ENCODE results near the gene KLHL6. TPM values are rescaled to one million over a fixed set of nuclear protein-coding genes. Genes with fewer than 3 reads are reported as not detected.
A peak's percentile ranks its signal among the peaks of the same experiment; 100 is the strongest.

KLHL6 gene
- total RNA-seq, 2 experiments from 2014 or later: 40.4 to 41.2 TPM

DNA sequence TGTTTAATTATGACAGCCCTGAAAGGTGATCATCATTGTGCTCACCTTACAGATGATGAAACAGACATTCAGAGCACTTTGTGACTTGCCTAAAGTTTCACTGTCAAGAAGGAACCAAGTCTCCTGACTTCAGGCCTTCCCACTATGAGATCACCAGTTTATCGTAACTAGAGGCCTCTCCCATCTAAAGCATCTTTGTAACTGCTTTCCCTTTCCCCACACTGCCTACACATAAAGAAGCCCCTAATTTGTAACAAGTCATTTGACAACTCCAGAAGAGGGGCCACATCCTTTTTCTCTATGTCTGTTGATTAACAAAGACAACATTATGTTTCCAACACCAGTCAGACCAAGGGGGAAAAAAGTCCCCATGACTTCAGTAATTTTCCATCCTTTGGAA is 1.1 kb downstream of the KLHL6 start:
- Mint-ChIP-seq H3K4me1 (peaks cover 54% of the 10 kb centered on the region), H3K27ac (peak overlapping the region; percentile 97), H3K36me3 (ENCODE audit: low read depth) (peaks cover 31% of the 10 kb centered on the region), H3K9me3 (no peaks in the 10 kb centered on the region), H3K4me3 (peak overlapping the region; percentile 92), H3K27me3 (no peaks in the 10 kb centered on the region)
- POLR2A ChIA-PET: no interaction called here
- DNase-seq: peak; percentile 30
- CTCF ChIA-PET: no interaction called here

DNA sequence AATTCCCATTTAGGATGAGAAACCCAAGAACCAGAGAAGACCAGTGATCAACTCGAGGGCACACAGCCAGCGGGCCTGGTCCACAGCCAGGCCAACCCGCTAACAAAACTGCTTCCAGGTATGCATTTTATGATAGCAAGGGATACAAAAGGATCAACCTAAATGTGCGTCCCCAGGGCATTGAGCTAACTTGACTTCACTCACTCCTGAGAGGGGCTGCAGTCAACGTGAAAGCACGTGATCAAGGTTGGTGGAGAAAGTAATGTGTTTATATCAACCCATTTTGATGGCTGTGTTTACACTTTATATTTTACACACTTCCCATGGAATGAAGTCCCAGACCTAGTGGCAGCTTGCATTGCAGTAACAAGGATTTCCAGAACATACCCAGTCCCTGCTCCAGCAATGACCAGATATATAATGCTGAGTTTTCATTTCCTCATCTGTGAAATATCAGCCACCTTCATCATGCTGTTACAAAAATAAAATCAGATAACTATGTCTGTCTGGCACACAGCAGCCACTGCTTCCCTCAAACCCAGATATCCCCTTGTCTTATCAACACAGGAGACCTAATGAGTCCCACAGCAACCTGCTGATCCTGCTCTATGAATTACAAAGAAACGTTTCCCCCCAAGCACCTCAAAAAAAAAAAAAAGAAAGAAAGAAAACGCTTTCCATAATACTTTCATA is 2.0 kb downstream of the KLHL6 start:
- ChIA-PET POLR2A (no interaction called here), CTCF (interaction anchor here (0.9 to 1.5 kb wide), 3 partner anchors 12 to 54 kb away, joined by 3 to 12 read pairs (median 3); no protein-coding TSS in a partner anchor)
- Mint-ChIP-seq H3K27ac (peak overlapping the region; percentile 97), H3K4me3 (peak overlapping the region; percentile 92), H3K4me1 (peaks cover 57% of the 10 kb centered on the region), H3K27me3 (no peaks in the 10 kb centered on the region), H3K9me3 (no peaks in the 10 kb centered on the region), H3K36me3 (ENCODE audit: low read depth) (peaks cover 35% of the 10 kb centered on the region)
- DNase-seq: no peak

DNA sequence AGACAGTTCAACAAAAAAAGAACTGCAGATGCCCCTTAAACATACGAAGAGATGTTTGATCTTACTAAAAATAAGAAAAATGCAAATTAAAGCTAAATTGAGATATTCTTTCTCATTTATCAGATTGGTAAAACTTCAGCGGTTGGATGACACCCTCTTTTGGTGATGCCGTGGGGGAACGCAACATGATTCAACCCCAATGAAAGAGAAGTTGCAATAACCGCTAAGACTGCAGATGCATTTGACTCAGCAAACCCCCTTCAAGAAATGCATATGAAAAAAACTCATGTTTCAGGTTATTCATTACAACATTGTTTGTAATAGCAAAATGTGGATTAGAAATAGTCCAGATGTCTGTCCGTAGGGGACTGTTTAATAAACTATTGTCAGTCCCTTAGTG is 3.6 kb downstream of the KLHL6 start:
- Mint-ChIP-seq H3K27ac (no peak overlapping the region), H3K4me1 (peaks cover 68% of the 10 kb centered on the region), H3K36me3 (ENCODE audit: low read depth) (peaks cover 37% of the 10 kb centered on the region), H3K4me3 (peak overlapping the region; percentile 92), H3K9me3 (no peaks in the 10 kb centered on the region), H3K27me3 (no peaks in the 10 kb centered on the region)
- ChIA-PET POLR2A (interaction anchor here (0.6 to 0.7 kb wide), 2 partner anchors 33 to 293 kb away, joined by 3 to 4 read pairs; no protein-coding TSS in a partner anchor), CTCF (interaction anchor here (1.0 to 1.5 kb wide), 2 partner anchors 11 to 29 kb away, joined by 5 to 12 read pairs; no protein-coding TSS in a partner anchor)
- no peak for DNase-seq

DNA sequence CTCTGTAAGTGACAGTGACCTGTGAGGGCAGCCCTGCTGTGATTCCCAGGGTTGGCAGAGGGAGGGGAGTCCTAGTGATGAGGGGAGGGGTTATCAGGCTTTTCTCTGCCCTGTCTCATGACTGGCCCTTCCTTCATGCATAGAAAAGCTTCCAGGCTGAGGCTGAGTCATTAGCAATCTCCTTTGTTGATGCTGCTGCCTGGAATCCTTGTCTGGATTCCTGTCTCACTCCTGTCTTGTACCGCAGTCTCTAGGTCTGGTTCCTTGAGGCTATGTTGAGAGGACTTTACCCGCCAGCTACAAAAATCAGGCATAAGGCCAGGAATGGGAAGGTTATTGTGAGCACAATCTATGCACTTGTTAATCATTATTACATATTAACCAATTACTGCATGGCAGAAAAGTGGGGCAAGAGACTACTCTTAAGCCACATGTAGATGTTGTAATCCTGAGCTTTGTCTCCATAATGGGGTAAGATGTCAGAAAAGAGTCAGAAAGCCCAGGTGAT is 7.2 kb downstream of the KLHL6 start:
- ChIA-PET POLR2A (no interaction called here), CTCF (interaction anchor here (1.5 kb wide), 1 partner anchor 32 kb away, joined by 3 read pairs; no protein-coding TSS in a partner anchor)
- Mint-ChIP-seq H3K9me3 (no peaks in the 10 kb centered on the region), H3K4me1 (peaks cover 71% of the 10 kb centered on the region), H3K27me3 (no peaks in the 10 kb centered on the region), H3K36me3 (ENCODE audit: low read depth) (peaks cover 34% of the 10 kb centered on the region), H3K4me3 (no peak overlapping the region), H3K27ac (no peak overlapping the region)
- DNase-seq: no peak

DNA sequence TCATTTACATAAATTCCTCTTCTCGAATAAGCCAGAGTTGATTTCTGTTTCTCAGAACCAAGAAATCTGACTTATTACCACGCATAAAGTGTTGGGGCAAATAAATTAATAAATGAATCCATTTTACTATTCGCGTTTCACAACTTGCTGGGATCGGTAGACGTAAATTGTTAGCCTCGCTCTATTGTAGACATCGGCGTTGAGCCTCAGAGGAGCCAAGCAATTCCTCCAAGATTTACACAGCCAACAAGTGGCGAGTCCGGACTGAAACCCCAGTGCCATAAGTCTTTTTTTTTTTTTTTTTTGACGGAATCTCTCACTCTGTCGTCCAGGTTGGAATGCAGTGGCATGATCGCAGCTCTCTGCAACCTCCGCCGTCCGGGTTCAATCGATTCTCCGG is 8.9 kb downstream of the KLHL6 start:
- CTCF ChIA-PET: no interaction called here
- POLR2A ChIA-PET: no interaction called here
- Mint-ChIP-seq H3K4me1 (peaks cover 76% of the 10 kb centered on the region), H3K36me3 (ENCODE audit: low read depth) (peaks cover 36% of the 10 kb centered on the region), H3K27ac (no peak overlapping the region), H3K9me3 (no peaks in the 10 kb centered on the region), H3K27me3 (no peaks in the 10 kb centered on the region), H3K4me3 (no peak overlapping the region)
- no peak for DNase-seq

DNA sequence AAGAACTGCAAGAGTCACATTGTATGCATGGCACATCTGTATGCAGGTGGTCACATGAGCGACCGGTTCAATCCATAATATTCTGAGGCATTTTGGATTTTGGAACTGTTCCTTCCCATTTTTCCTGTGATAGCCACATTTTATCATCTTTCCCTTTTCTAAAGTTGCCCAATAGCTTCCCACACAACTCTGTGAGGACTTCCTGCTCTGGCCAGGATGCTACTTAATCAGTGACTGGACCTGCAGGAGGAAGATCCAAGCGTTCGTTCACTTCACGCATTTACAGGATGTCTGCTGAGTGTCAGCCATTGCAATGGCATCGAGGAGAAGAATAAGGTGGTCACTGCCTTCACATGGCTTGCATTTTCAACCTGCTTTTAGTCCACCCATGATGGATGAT is 9.8 kb downstream of the KLHL6 start:
- POLR2A ChIA-PET: no interaction called here
- H3K27me3 Mint-ChIP-seq: no peaks in the 10 kb centered on the region
- DNase-seq: no peak
- H3K9me3 Mint-ChIP-seq: no peaks in the 10 kb centered on the region
- peaks cover 77% of the 10 kb centered on the region for H3K4me1 Mint-ChIP-seq
- no peak overlapping the region for H3K4me3 Mint-ChIP-seq
- H3K36me3 Mint-ChIP-seq (ENCODE audit: low read depth): peaks cover 33% of the 10 kb centered on the region
- CTCF ChIA-PET: interaction anchor here (1.6 kb wide), 1 partner anchor 29 kb away, joined by 3 read pairs; no protein-coding TSS in a partner anchor
- H3K27ac Mint-ChIP-seq: no peak overlapping the region

DNA sequence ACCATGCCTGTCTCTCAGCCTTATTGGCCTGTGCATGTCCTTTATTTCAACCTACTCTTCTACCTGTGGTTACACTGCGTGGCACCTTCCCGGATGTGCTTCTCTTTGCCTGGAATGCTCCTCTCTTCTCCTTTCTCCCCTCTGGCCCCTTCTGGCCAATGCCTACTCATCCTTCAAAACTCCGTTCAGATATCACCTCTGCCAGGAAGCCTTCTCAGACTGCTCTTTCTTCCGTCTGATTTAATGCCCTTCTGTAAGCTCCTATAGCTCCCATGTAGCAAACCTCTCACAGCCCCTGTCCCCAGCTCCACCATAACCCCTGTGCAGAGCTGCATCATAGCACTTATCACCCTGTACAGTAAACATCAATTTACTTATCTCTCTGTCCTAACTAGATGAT is 13.2 kb downstream of the KLHL6 start:
- no peaks in the 10 kb centered on the region for H3K27me3 Mint-ChIP-seq
- peaks cover 79% of the 10 kb centered on the region for H3K4me1 Mint-ChIP-seq
- peaks cover 36% of the 10 kb centered on the region for H3K36me3 Mint-ChIP-seq (ENCODE audit: low read depth)
- H3K9me3 Mint-ChIP-seq: no peaks in the 10 kb centered on the region
- CTCF ChIA-PET: interaction anchor here (0.6 to 2.1 kb wide), 5 partner anchors 10 to 39 kb away, joined by 3 to 12 read pairs (median 4); no protein-coding TSS in a partner anchor
- peak overlapping the region; percentile 78 for H3K27ac Mint-ChIP-seq
- DNase-seq: no peak
- POLR2A ChIA-PET: no interaction called here
- peak overlapping the region; percentile 9 for H3K4me3 Mint-ChIP-seq

DNA sequence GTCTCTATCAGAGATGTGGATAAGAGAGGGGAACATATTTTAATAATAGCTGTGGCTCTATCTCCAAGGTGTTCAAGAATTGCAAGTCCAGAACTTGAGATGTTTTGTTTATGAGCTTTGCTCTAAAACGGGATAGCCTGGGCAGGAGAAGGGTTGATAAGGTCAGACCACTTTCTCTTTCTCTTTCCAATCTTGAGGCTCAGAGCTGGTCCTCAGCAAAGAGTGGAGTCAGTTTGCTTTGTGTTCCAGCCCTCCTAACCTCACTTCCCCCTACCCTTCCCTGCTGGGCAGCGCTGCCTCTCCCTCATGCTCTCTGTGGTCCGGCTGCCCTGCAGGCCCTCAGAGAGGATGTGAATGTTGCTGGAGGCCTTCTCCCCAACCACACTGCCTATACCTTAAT is 13.8 kb downstream of the KLHL6 start:
- DNase-seq: no peak
- Mint-ChIP-seq H3K4me1 (peaks cover 84% of the 10 kb centered on the region), H3K4me3 (peak overlapping the region; percentile 37), H3K27me3 (no peaks in the 10 kb centered on the region), H3K9me3 (no peaks in the 10 kb centered on the region), H3K36me3 (ENCODE audit: low read depth) (peaks cover 36% of the 10 kb centered on the region), H3K27ac (peak overlapping the region; percentile 78)
- CTCF ChIA-PET: interaction anchor here (1.1 to 2.1 kb wide), 4 partner anchors 11 to 35 kb away, joined by 3 to 12 read pairs (median 4); no protein-coding TSS in a partner anchor
- POLR2A ChIA-PET: interaction anchor here (0.6 kb wide), 1 partner anchor 32 kb away, joined by 4 read pairs; no protein-coding TSS in a partner anchor

DNA sequence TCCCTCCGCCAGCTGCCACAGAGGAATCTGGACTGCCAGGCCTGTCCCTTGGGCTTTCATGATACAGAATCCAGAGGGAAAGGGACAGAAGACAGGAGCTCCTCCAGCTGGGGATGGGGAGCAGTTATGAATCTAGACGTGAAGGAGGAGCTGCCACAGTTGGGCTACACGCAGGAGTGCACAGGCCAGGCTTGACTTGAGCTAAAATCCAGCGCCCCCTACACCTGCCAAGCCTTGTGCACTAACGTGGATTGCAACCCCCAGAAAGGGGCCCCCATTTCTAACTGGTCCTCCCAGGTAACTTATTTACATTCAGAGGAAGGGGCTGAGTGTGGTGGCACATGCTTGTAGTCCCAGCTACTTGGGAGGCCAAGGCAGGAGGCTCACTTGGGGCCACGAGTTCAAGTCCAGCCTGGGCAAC is 14.3 kb downstream of the KLHL6 start:
- no peaks in the 10 kb centered on the region for H3K27me3 Mint-ChIP-seq
- no peak for DNase-seq
- no peaks in the 10 kb centered on the region for H3K9me3 Mint-ChIP-seq
- H3K4me1 Mint-ChIP-seq: peaks cover 86% of the 10 kb centered on the region
- ChIA-PET CTCF (interaction anchor here (1.1 to 2.1 kb wide), 5 partner anchors 11 to 36 kb away, joined by 3 to 12 read pairs (median 5); no protein-coding TSS in a partner anchor), POLR2A (interaction anchor here (0.6 kb wide), 1 partner anchor 31 kb away, joined by 4 read pairs; no protein-coding TSS in a partner anchor)
- H3K4me3 Mint-ChIP-seq: peak overlapping the region; percentile 17
- peak overlapping the region; percentile 78 for H3K27ac Mint-ChIP-seq
- peaks cover 33% of the 10 kb centered on the region for H3K36me3 Mint-ChIP-seq (ENCODE audit: low read depth)

DNA sequence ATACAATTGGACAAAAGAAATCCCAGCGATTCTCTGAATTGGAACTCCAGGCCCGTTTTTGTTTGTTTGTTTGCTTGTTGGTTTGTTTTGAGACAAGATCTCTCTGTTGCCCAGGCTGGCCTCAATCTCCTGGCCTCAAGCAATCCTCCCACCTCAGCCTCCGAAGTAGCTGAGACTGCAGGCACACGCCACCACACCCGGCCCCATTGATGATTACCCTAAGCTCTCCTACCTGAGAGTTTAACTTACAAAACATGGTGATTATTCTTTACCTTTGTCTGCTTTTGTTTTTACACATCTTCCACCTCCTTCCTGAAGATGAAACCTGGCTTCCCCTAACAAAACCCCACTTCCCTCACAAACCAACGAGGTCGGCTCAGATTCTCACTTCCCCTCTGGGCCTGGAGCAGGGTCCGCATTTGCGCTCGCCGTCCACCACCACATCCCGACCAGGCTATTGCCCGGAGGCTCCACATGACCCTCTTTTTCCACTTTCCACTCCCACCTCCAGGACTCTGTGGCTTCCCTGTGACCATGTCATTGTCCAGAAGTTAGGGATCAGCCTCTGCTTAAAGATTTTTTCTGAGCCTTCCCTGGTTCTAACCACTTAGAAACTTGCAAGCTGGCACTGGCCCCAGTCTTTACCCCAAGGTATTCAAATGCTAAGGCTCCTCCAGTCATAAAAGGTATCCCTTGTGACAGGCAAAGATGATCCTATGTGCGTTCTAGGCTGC is 14.8 kb downstream of the KLHL6 start:
- H3K36me3 Mint-ChIP-seq (ENCODE audit: low read depth): peaks cover 30% of the 10 kb centered on the region
- DNase-seq: no peak
- no peaks in the 10 kb centered on the region for H3K9me3 Mint-ChIP-seq
- peak overlapping the region; percentile 78 for H3K27ac Mint-ChIP-seq
- H3K4me3 Mint-ChIP-seq: peak overlapping the region; percentile 15
- H3K4me1 Mint-ChIP-seq: peaks cover 82% of the 10 kb centered on the region
- H3K27me3 Mint-ChIP-seq: no peaks in the 10 kb centered on the region
- CTCF ChIA-PET: interaction anchor here (1.5 to 5.0 kb wide), 4 partner anchors 12 to 36 kb away, joined by 5 to 18 read pairs (median 10); no protein-coding TSS in a partner anchor
- POLR2A ChIA-PET: no interaction called here

DNA sequence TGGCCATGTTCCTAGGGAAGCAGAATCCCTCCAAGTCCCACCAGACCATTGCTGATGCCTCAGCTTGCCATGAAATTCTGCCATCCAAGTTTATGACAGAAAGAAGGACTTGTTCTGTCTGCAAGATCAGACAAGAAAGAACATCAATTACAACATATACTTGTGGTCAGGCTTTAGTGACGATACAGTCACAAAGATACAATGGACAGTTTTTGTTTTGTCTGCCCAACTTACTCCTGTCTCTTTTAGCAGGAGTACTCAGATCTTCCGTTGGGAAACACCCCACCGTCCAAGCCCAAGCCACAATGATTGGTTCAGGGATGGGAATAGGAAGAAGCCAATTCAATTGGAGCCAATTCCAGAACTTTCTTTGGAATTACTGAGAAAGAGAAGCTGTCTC is 15.7 kb downstream of the KLHL6 start:
- Mint-ChIP-seq H3K4me1 (peaks cover 76% of the 10 kb centered on the region), H3K27me3 (no peaks in the 10 kb centered on the region), H3K36me3 (ENCODE audit: low read depth) (peaks cover 27% of the 10 kb centered on the region), H3K4me3 (no peak overlapping the region), H3K9me3 (no peaks in the 10 kb centered on the region), H3K27ac (no peak overlapping the region)
- DNase-seq: no peak
- ChIA-PET CTCF (interaction anchor here (1.5 to 5.0 kb wide), 2 partner anchors 12 to 20 kb away, joined by 7 to 18 read pairs; no protein-coding TSS in a partner anchor), POLR2A (no interaction called here)

DNA sequence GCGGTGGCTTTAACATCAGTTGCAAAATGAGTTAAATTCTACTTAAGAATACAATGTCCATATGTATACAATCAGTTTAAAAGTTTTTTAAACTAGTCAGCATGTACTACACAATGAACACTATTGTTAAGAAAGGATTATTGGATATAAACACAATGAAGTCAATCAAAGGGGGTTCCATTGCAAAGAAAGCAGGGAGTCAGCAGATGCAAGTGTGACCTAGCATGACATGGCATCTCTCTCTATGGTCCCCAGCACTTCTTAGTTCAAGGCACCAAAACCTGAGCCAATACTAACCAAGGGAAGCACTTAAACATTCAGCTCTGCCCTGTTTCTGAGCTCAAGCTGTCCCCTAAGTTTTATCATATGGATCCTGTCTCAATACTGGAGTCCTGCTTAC is 17.0 kb downstream of the KLHL6 start:
- no peak for DNase-seq
- ChIA-PET CTCF (interaction anchor here (1.2 to 5.0 kb wide), 2 partner anchors 11 to 15 kb away, joined by 3 to 18 read pairs; no protein-coding TSS in a partner anchor), POLR2A (no interaction called here)
- no peak overlapping the region for H3K27ac Mint-ChIP-seq
- H3K36me3 Mint-ChIP-seq (ENCODE audit: low read depth): peaks cover 29% of the 10 kb centered on the region
- H3K9me3 Mint-ChIP-seq: no peaks in the 10 kb centered on the region
- H3K4me3 Mint-ChIP-seq: no peak overlapping the region
- no peaks in the 10 kb centered on the region for H3K27me3 Mint-ChIP-seq
- H3K4me1 Mint-ChIP-seq: peaks cover 72% of the 10 kb centered on the region

Measured in activated CD4-positive, alpha-beta T cell treated with anti-CD3 and anti-CD28 coated beads, Interleukin-2, amount 10 ng/mL, durations not matched to agents 7 days and 5 days (primary cell).